GM18909 (cell line): Measurements from ENCODE around the gene PPAT.

Experiments used
- ATAC-seq: cut with Tn5 transposase; IDR thresholded peaks from one replicate; pipeline ENCODE4 v1.9.1; 2021; ENCODE audit warnings: mild to moderate bottlenecking; ENCODE audit not compliant: unreplicated experiment, poor library complexity

Gene PPAT

GRCh38 chr4:56438766-56439165 lies 3.4 kb upstream of the PPAT start:
- no peak for ATAC-seq

DNA sequence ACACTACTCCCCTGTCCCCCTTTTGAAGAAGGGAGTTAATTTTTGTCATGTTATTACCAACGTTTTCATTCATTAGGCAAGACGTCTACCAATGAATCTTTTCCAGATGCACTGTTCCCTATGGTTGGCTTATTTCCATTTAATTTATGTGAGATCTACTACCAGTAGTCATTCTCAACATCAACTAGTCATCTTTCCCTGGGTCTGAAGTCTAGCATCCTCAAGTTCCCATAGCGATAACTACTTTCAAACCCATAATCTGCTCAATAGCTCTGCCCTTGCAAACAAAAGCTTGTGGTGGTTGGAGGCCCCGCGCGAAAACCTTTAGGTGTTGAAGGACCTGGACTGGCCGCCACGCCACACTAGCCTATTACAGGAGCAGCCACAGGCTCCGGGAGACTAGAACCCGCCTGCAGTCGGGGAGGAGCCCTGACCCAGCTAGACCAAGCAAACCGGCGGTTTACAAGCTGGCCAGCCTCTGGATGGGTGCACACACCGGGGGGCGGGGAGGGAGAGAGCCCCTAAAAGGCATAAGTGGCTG lies 746 bp downstream of the PPAT start:
- peak; percentile 25 for ATAC-seq

DNA sequence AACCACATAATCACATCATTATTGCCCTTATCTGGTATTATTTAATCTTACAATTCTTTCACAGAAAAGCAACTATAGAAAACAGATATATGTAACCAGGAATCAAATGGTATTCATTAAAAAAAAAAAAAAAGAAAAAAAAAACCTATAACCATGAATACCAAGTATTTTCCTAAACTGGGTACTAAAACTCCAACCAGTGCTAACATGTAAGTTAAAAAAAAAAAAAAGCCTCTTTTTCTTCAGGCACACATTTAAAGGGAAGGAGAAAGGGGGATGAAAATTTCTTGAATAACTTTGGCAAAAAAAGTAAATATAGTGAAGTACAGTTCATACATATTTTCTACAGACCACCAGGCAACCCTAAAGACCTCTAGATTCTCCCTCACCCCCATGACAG lies 2.1 kb downstream of the PPAT start:
- ATAC-seq, result no peak

DNA sequence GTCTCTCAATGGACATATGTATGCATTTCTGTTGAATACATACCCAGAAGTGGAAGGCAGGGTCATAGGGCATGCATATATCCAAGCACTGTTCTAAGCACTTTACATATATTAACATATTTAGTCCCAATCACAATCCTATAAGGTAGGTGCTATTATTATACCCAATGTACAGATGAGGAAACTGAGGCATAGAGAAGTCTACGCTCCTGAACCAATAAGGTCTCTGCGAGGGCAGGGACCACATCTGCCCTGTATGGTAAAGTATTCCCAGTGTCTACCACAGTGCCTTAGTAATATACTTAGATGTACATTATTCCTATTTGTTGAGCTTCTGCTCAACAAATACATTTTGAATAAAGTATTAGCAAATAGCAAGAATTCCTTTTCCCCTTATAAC lies 5.2 kb downstream of the PPAT start:
- ATAC-seq, result no peak

DNA sequence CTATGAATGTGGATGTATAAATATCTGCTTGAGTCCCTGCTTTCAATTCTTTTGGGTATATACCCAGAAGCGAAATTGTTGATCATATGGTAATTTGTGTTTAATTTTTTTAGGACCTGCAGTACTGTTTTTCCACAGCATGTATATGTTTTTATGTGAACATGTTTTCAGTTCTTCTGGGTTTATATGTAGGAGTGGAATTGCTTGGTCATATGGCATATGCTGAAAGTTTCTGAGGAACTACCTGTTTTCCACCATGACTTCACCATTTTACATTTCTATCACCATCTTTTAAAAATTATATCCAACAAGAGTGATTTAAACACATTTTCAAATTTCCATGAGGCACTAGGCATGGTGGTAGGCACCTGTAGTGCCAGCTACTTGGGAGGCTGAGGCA lies 8.2 kb downstream of the PPAT start:
- no peak for ATAC-seq

DNA sequence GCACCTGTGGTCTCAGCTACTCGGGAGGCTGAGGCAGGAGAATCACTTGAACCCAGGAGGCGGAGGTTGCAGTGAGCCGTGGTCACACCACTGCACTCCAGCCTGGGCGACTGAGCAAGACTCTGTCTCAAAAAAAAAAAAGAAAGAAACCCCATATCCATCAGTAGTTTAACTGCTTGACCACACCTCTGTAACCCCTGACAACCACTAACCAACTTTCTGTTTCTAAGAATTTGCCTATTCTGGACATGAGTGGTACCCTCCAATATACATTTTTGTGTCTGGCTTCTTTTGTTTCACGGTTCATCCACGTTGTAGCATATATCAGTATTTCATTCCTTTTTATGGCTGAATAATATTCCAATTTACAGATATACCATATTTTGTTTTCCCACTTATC lies 9.1 kb downstream of the PPAT start:
- ATAC-seq, result peak; percentile 87

DNA sequence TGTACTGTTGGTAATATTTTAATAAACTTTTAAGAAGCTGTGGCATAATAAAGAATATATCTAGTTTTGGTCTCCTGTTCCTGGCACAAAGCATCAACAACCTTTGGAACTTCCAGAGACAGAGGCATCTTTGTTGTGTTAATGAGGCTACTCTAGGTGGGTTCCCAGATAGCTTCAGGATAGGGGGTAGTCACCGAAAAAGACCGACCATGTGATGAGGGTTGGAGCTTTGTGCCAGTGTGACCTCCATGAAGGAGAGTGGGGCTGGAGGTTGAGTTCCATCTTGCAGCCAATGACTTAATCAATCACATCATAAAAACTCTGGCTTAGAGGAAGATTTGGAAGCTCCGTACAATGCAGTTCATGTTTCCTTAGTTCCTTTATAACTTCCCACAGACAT lies 9.9 kb downstream of the PPAT start:
- no peak for ATAC-seq

DNA sequence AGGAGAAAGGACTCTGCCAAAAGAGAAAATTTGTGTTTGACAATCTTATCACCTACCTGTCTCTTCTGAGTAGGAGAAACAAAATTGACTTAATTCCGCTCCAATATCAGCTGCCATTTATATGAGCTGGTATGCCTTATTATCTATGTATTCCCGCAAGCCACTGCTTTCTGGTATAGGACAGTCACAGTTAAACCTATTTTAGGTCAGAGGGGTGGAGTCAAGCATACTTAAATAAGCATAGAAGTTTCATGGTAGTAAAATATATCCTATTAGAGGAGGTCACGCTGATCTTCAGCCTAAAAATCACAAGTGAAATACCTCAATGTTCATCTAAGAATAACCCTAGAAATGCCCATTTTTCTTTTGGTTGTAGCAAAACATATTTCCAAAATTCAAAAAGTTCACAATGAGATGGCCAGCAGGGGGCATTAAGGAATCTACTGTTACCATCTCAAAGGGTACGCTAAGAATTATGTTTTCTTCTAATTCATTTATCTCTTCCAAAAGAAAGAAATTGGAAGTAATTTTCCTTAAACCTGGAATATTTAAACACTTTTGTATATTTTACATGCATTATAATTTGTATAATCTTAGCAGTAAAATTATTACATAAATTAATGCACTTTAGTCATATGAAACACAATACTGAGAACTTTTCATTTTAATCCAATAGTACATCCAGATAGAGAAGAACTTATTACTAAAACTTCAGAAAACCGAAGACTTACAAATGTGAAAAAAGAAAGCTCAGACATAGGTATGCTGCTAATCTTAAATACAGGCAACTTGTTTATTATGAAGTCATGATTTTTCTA lies 10.5 kb downstream of the PPAT start:
- no peak for ATAC-seq

GRCh38 chr4:56424176-56424575 lies 11.2 kb downstream of the PPAT start:
- ATAC-seq, result no peak

DNA sequence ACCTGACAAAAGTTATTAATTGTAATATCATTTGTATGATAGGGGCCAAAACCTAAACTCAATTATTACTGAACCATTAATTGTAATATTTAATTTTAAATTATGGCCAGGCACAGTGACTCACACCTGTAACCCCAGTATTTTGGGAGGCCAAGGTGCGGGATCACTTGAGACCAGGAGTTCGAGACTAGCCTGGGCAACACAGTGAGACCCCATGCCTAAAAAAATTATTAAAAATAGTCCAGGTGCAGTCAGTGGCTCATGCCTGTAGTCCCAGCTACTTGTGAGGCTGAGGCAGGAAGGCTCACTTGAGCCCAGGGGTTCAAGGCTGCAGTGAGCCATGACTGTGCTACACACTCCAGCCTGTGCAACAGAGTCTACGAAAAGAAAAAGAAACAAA lies 18.0 kb downstream of the PPAT start:
- no peak for ATAC-seq

GRCh38 chr4:56416349-56416748 lies 19.1 kb downstream of the PPAT start:
- ATAC-seq, result no peak

GRCh38 chr4:56414135-56414670 lies 21.2 kb downstream of the PPAT start:
- ATAC-seq, result no peak

DNA sequence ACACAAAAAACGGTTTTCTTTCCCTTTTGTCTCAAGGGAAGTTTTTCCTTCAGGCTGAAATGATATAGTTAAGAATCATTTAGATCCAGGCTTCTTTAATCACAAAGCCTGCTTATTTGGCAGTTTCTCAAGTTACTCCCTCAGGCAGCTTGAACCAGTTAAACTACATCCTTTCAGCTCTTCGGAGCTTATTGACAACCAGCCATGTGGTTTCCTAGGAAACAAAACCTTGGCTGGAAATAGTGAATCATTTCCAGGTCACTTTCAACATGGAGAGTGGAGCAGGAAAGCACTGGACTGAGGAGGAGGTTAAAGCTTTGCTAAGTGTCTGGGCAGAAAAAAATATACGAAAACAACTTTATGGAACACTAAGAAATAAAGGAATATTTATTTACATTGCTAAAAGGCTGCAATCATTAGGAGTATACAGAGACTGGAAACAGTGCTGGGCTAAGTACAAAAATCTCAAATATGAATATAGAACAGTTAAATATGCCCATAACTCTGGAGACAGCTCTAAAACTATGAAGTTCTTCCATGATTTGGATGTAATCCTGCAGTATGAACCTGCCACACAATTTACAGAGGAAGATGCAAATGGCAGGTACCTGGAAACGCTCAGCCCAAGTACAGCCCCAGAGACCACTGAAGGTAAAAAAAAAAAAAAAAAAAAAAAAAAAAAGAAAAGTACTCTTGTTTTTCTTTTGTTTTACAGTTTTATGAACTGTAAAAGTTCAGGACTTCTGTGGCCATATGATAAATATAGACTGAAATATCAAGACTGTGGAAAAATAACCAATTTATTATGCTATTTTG lies 25.0 kb downstream of the PPAT start:
- ATAC-seq, result no peak

DNA sequence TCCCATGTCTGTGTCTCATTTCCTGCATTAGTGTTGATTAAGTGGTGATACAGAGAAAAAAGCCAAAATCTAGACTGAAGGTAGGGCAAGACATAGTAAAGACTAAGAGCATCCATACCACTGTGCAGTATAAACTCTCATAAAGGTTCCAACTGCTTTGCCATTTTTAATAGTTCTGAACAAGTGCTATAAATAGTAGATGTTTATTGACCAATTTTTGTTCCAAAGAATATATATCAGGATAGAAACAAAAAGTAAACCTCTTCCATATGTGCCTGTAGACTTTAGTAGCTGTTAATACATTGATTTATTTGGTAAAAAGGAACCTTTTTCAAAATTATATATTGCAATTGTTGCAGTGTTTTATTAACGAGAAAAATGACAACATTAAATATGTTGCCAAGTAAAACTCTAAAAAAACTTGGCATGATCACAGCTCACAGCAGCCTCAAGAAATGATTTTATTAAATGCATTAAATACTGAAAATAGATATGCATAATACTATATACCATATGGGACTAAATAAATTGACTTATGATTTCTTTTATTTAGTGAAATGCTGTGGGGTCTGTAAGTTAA lies 25.8 kb downstream of the PPAT start:
- ATAC-seq, result no peak

- no peak for ATAC-seq
Observed at GRCh38 chr4:56408978-56409377, 26.4 kb downstream of the PPAT start.

- no peak for ATAC-seq
Observed at GRCh38 chr4:56406151-56406550, 29.3 kb downstream of the PPAT start.

GRCh38 chr4:56405016-56405415 lies 30.4 kb downstream of the PPAT start:
- no peak for ATAC-seq

- no peak for ATAC-seq
Observed at GRCh38 chr4:56400560-56400959, 34.9 kb downstream of the PPAT start.

GRCh38 chr4:56391270-56391669 lies 44.1 kb downstream of the PPAT start:
- ATAC-seq, result no peak

DNA sequence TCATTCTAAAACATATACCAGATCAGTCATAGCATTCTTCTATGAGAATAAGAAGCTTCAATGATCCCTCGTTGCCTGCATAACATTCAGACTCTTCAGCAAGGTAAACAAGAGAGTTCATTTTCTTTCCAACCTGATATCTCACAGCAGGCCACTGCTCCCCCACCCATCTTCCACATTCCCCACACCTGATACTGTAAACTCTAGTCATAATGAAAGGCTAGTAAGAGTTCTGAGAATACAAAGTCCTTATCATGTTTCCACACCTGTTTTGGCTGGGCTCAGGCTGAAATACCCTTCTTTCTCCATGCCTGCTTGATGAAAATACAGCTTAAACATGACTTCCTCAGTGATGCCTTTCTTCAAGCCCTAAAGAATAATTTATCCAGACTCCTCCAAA lies 45.9 kb downstream of the PPAT start:
- ATAC-seq, result no peak

GRCh38 chr4:56388306-56388705 lies 47.1 kb downstream of the PPAT start:
- no peak for ATAC-seq
